SJSA1 (cell line): ENCODE data around the gene LTO1. TPM values are rescaled to one million over a fixed set of nuclear protein-coding genes. Genes with fewer than 3 reads are reported as not detected.

Experiments used
- DNase-seq, 2 experiments: peaks; one replicate each; pipeline ENCODE4 v3.0.0-alpha.2; 2015 to 2020; ENCODE audit warnings: low spot score in 2 of 2, low read depth in 1 of 2
- H3K27ac ChIP-seq: fragments of 250-450 bp; sonication (Bioruptor Pico); 2 replicates; pipeline ENCODE4 v1.5.1; 2020; ENCODE audit warnings: mild to moderate bottlenecking, moderate library complexity
- H3K27me3 ChIP-seq: fragments of 250-450 bp; sonication (Bioruptor Pico); replicated peaks from 2 replicates; pipeline ENCODE4 v1.5.1; 2020; ENCODE audit warnings: mild to moderate bottlenecking, moderate library complexity
- H3K36me3 ChIP-seq: fragments of 250-450 bp; sonication (Bioruptor Pico); 2 replicates; pipeline ENCODE4 v1.5.1; 2020; ENCODE audit warnings: mild to moderate bottlenecking
- H3K4me1 ChIP-seq: fragments of 250-450 bp; sonication (Bioruptor Pico); replicated peaks from 2 replicates; pipeline ENCODE4 v1.6.1; 2021; ENCODE audit warnings: mild to moderate bottlenecking
- H3K4me3 ChIP-seq: fragments of 250-450 bp; sonication (Bioruptor Pico); 2 replicates; pipeline ENCODE4 v1.5.1; 2020; ENCODE audit warnings: mild to moderate bottlenecking
- H3K9me3 ChIP-seq: fragments of 250-450 bp; sonication (Bioruptor Pico); replicated peaks from 2 replicates; pipeline ENCODE4 v1.5.1; 2020; ENCODE audit warnings: mild to moderate bottlenecking
- total RNA-seq: library from RNA; depleted of rRNA; stranded (reverse); fragments of >200 nt; shearing (Covaris generic); gene quantifications from 2 replicates; pipeline ENCODE4 v1.2.3, GENCODE V29; 2014

Gene LTO1
- total RNA-seq, 1 experiment from 2014 or later: 54.7 TPM

DNA sequence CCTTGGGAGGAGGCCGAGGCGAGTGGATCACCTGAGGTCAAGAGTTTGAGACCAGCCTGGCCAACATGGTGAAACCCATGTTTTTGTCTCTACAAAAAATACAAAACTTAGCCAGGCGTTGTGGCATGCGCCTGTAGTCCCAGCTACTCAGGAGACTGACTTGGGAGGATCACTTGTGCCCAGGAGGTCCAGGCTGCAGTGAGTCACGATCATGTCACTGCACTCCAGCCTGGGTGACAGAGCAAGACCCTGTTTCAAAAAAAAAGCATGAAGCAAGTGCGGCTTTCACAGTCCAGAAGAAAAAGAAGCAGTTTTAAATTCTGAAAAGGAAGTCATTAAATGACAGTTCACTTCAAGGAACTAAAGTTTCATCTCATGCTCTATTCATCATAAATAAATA, 7.1 kb upstream of the LTO1 start:
- H3K36me3 ChIP-seq: no peaks in the 10 kb centered on the region
- H3K4me1 ChIP-seq: peaks cover 17% of the 10 kb centered on the region
- no peak overlapping the region for H3K4me3 ChIP-seq
- H3K27me3 ChIP-seq: no peaks in the 10 kb centered on the region
- H3K27ac ChIP-seq: no peak overlapping the region
- peak; percentile 64 to 82 for DNase-seq
- no peaks in the 10 kb centered on the region for H3K9me3 ChIP-seq

DNA sequence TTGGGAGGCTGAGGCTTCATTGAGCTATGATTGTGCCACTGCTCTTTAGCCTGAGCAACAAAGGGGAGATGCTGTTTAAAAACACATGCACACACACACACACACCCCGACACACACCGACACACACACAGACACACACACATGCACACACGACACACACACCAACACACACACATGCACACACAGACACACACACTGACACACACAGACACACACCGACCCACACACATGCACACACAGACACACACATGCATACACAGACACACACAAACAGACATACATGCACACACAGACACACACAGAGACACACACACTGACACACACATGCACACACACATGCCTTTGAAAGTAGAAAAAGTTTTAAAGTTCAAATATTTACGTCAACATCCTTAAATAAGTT, 5.5 kb upstream of the LTO1 start:
- no peak for DNase-seq
- Histone ChIP-seq H3K27ac (no peak overlapping the region), H3K4me1 (peaks cover 14% of the 10 kb centered on the region), H3K36me3 (no peaks in the 10 kb centered on the region), H3K9me3 (no peaks in the 10 kb centered on the region), H3K27me3 (no peaks in the 10 kb centered on the region), H3K4me3 (no peak overlapping the region)

DNA sequence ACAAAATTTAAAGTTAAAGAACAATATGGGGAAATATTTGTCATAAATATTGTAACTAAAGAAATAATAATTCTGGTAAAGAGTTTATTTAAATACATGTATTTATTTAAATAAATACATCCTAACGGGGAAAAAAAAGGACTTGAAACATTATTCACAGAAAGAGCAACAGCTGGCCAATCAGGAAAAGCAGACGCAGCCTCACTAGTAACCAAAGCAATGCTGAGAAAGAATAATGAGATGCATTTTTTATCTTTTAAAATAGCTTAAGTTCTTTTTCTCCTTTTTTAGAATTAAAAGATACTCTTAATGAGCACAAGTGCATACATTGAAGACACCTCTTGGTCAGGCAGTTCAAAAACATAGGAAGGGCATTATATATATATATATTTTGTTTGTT, 2.6 kb upstream of the LTO1 start:
- peaks cover 22% of the 10 kb centered on the region for H3K4me1 ChIP-seq
- no peak overlapping the region for H3K4me3 ChIP-seq
- peaks cover 16% of the 10 kb centered on the region for H3K36me3 ChIP-seq
- no peaks in the 10 kb centered on the region for H3K9me3 ChIP-seq
- H3K27ac ChIP-seq: no peak overlapping the region
- H3K27me3 ChIP-seq: no peaks in the 10 kb centered on the region
- DNase-seq: no peak

DNA sequence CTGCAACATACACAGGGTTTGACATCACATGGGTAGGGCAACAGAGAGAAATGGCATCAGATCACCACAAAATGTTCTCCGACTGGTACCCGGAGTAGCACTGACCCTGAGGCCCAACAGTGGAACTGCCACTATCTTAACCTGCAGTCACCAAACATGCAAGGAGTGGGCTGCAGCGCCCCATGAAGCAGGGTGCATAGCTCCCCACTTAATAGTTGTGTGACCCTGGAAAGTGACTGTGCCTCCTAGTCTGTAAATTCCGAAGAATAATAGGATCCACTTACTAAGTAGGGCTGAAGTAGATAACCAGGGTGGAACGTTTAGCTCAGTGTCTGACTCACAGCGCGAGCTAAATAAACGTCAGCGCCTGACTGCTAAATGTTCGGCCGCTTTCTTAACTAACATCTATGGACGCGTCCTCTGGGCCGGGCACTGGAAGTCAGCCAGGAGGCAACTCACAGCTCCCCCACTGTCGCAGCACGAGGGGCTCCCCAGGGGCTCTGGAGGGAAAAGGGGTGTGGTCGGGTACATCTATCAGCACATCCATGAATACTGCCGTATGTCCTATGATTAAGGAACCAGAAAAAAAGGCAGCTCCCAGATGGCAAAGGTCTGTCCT, 777 bp downstream of the LTO1 start:
- peak in 1 of 2 experiments; percentile 89 for DNase-seq
- Histone ChIP-seq H3K9me3 (no peaks in the 10 kb centered on the region), H3K36me3 (peaks cover 50% of the 10 kb centered on the region), H3K4me3 (peak overlapping the region; percentile 87), H3K27me3 (no peaks in the 10 kb centered on the region), H3K4me1 (peaks cover 20% of the 10 kb centered on the region), H3K27ac (peak overlapping the region; percentile 70)

DNA sequence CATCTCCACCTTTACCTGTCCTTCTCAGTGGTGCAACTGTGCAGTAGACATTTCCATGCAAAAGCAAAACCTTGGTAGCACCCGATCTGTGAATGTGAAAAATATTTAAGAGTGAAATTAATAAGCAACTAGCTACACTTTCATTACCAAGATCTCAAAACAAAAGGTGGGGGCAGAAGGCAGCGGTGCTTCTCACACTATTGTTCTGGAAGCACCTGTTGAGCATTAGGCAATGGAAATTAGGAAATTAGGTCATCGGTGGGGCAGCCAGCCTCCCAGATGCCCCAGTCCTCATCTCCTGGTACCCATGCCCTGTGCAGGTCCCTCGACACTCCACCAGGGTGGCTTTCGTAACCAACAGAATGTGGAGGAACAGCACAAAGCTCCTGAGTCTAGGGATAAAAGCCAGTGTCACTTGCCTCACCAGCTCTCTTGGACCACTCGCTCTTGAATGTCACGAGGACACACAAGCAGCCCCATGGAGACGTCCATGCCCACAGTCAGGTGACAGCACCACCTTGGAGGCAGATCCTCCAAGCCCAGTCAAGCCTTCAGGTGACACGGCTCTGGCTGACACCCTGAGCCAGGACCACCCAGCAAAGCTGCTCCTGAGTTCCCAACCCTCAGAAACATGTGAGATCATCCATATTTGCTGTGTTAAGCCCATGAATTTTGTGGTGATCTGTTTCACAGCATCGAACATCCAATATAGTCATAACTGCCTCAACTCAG, 3.3 kb downstream of the LTO1 start:
- Histone ChIP-seq H3K27ac (no peak overlapping the region), H3K9me3 (no peaks in the 10 kb centered on the region), H3K27me3 (no peaks in the 10 kb centered on the region), H3K4me1 (peaks cover 20% of the 10 kb centered on the region), H3K36me3 (peaks cover 74% of the 10 kb centered on the region), H3K4me3 (no peak overlapping the region)
- DNase-seq: no peak

DNA sequence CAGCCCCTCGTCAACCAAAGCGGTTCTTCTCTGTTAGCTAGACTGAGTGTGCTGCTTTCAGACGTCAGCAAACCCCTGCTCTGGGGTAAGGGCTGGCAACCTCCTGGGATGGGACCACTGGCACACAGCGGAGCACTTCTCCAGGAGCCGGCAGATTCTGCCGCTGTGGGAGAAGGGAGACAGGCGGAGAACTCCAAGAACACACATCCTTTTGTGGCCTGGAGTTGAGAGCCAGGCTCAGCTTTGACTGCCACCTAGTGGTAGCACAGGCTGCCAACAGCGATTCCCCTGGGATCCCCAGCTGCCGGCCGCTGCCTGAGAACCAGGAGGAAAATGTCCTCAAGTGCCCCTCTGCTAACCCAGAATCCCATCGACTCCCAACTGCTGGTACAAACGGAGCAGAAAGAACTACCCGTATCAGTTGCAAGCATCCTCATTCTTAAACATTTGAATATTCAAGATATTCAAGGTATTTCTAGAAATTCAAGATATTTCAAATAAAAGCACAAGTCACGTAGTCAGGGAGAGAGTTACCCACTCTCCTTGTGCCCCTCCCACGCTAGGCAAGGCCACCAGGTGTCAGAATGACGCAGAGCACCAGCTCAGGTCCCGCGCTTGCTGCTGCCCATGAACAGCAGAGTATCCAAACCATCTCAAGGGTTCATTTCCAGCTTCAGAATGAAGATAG, 4.9 kb downstream of the LTO1 start:
- H3K36me3 ChIP-seq: peaks cover 90% of the 10 kb centered on the region
- peaks cover 16% of the 10 kb centered on the region for H3K4me1 ChIP-seq
- H3K27ac ChIP-seq: no peak overlapping the region
- no peaks in the 10 kb centered on the region for H3K27me3 ChIP-seq
- H3K9me3 ChIP-seq: no peaks in the 10 kb centered on the region
- H3K4me3 ChIP-seq: no peak overlapping the region
- peak; percentile 89 to 95 for DNase-seq

DNA sequence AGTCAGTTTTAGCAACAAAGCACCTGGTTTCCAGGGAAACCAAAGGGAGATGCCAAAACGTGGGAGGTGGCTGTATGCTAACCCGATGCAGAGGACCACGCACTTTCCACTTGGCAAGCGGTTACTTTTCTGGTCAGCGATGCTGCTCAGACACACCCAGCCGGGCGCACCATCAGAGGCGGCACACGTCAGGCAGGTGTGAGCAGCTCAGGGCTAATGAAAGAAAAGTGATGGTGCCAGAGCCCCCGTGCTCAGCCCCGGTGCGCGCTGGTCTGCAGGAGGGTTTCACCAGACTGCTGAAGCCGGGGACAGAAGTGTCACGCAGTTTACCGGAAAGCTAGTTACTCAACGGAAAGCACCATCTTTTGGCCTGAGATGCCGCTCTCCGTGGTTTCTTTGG, 5.7 kb downstream of the LTO1 start:
- peaks cover 16% of the 10 kb centered on the region for H3K4me1 ChIP-seq
- no peak for DNase-seq
- no peak overlapping the region for H3K27ac ChIP-seq
- no peaks in the 10 kb centered on the region for H3K27me3 ChIP-seq
- no peaks in the 10 kb centered on the region for H3K9me3 ChIP-seq
- H3K4me3 ChIP-seq: no peak overlapping the region
- H3K36me3 ChIP-seq: peaks cover 93% of the 10 kb centered on the region

DNA sequence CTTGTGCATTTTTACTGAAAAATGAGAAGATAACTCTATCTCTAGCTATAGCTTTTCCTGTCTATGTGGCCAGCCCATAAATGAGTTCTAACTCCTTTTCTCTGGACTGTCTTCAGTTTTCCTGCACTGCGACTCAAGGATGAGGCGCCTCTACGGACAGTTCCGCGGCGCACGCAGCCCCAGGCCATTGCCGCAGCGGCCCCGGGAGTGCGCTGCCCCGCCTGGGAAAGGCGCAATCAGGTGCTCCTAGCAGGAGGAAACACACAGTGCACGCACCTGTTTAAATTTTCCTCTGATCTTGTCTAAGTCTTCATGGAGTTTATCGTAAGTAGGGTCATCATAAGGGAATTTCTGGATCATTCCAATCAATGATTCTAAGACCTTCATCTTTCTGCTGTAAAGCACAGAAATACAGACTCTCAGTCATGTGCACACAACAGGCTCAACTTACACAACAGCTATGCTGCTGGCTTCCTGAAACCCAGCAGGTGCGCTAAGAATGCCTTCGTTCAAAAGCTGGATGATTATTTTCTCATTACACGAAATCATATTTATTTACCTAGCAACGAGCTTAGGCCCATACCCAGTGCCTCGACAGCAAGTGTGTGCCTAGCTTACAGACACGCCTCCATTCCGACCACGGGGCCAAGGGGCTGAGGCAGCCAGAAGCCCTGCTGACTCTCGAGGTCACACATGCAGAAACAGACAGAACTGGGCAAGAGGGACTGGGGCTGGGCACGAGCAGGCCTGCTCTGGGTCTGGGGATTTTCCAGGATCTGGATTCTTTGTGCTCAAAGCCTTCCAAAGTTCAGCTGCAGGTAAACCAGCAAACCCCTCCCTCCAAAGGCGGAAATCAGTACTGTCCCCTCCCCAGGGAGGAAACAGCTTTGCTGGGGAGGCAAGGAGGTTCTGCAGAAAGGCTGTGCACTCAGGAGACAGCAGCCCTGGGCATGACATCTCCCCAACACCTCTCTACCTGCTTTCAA, 7.2 kb downstream of the LTO1 start:
- H3K9me3 ChIP-seq: no peaks in the 10 kb centered on the region
- H3K4me3 ChIP-seq: no peak overlapping the region
- H3K36me3 ChIP-seq: peaks cover 99% of the 10 kb centered on the region
- H3K4me1 ChIP-seq: peaks cover 8% of the 10 kb centered on the region
- H3K27me3 ChIP-seq: no peaks in the 10 kb centered on the region
- DNase-seq: no peak
- no peak overlapping the region for H3K27ac ChIP-seq

DNA sequence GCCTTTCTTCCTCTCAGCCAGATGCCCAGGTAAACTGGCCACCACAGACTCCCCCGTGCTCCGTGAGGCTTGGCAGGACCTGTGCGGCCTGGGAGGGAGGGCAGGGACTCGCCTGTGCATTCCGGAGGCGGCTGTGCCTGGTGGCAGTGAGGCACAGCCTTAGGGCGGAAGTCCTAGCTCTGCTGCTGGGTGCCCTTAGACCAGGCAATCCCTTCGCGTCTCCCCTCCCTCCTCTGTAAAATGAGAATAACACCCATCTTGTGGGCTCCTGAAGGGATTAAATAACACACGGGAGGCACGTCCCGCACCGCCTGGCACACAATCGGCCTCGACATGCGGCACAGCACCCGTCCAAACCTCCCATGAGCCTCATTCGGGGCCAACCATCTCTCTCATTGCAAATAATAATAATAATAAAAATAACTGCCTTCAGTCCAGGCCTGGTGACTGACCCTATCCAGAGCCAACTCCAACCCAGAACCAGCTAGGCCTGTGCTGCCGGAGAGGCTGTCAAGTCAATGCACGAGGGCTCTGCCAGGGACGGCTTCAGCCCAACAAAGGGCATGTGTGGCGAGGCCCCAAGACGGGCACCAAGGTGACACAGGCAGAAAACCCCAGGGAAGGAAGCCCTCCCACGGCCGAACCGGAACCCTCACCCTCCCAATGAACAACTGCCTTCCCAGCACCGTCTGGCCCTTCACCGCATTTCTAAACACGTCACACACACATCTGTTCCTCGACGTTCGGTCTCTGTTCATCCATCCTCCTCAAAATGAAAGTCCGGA, 8.2 kb downstream of the LTO1 start:
- Histone ChIP-seq H3K27me3 (no peaks in the 10 kb centered on the region), H3K4me1 (peaks cover 8% of the 10 kb centered on the region), H3K27ac (no peak overlapping the region), H3K36me3 (peaks cover 98% of the 10 kb centered on the region), H3K4me3 (no peak overlapping the region), H3K9me3 (no peaks in the 10 kb centered on the region)
- DNase-seq: no peak

DNA sequence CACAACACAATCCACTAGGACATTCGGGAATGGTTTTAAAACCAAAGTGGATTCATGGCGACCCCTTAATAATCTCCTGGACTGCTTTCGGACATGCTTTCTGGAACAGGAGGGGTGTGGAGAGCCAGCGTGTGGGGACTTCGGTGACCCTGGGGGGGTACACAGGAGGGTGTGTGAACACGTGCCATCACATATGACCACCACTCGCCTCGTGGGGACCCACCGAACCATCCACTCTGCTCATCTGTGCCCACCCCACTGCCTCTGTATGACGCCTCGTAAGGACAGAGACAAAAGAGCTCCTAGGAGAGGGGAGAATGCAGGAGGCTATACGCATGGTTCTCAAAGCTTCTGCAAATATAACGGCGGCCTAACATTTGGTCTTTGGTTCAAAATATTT, 8.9 kb downstream of the LTO1 start:
- H3K4me1 ChIP-seq: peaks cover 8% of the 10 kb centered on the region
- no peak overlapping the region for H3K27ac ChIP-seq
- no peak for DNase-seq
- no peak overlapping the region for H3K4me3 ChIP-seq
- H3K36me3 ChIP-seq: peaks cover 93% of the 10 kb centered on the region
- no peaks in the 10 kb centered on the region for H3K9me3 ChIP-seq
- no peaks in the 10 kb centered on the region for H3K27me3 ChIP-seq

DNA sequence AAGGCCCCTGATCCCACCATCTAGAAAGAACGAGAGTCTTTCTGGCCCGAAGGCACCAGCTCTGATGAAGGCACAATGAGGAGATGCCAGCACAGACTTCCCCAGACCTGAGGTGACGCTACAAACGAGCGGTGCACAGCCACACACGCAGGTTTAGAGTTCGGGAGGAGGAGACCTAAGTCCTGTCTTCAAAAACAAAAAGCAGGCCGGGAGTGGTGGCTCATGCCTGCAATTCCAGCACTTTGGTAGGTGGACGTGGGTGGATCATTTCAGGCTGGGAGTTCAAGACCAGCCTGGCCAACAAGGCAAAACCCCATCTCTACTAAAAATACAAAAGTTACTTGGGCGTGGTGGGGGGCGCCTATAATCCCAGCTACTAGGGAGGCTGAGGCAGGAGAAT, 9.5 kb downstream of the LTO1 start:
- Histone ChIP-seq H3K4me3 (no peak overlapping the region), H3K9me3 (no peaks in the 10 kb centered on the region), H3K27me3 (no peaks in the 10 kb centered on the region), H3K4me1 (peaks cover 8% of the 10 kb centered on the region), H3K27ac (no peak overlapping the region), H3K36me3 (peaks cover 92% of the 10 kb centered on the region)
- DNase-seq: no peak

DNA sequence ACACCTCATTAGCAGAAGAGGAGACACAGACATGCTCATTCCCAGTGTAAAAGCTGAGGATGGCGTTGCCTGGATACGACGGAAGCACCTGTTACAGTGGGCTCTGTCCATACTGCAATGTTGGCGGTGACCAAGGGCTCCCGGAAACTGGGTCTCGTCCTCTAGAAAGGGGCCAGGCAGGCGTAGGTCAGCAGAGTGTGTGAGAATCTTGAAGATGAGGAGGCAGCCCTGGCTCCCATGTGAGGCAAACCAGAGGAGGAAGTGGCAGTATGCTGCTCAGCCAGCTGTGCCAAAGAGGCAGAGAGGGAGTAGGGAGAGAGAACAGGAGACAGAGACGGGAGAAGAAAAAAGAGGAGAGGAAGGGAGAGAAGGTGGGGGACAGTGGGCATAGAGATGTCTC, 10.3 kb downstream of the LTO1 start:
- Histone ChIP-seq H3K27me3 (no peaks in the 10 kb centered on the region), H3K4me3 (no peak overlapping the region), H3K4me1 (peaks cover under 1% of the 10 kb centered on the region), H3K9me3 (no peaks in the 10 kb centered on the region), H3K36me3 (peaks cover 85% of the 10 kb centered on the region), H3K27ac (no peak overlapping the region)
- no peak for DNase-seq
